Peyer's patch (tissue), 4 donors: ENCODE measurements around the gene COQ10A.

Source experiments
- CTCF ChIP-seq, 6 experiments: fragments of 450-650 bp in 4 of 6; fragments of 200-600 bp in 2 of 6; sonication (generic) in 1 of 6; IDR thresholded peaks; one replicate each; pipeline ENCODE4 v1.5.1; 2017 to 2019; ENCODE audit warnings: antibody characterized with exemption in 6 of 6, mild to moderate bottlenecking in 3 of 6, moderate library complexity in 1 of 6
- POLR2A ChIP-seq, 2 donors: fragments of 450-650 bp; IDR thresholded peaks; one replicate each; pipeline ENCODE4 v1.5.1; 2017; ENCODE audit warnings: antibody characterized with exemption in 2 of 2, mild to moderate bottlenecking in 2 of 2, moderate library complexity in 2 of 2

DNA sequence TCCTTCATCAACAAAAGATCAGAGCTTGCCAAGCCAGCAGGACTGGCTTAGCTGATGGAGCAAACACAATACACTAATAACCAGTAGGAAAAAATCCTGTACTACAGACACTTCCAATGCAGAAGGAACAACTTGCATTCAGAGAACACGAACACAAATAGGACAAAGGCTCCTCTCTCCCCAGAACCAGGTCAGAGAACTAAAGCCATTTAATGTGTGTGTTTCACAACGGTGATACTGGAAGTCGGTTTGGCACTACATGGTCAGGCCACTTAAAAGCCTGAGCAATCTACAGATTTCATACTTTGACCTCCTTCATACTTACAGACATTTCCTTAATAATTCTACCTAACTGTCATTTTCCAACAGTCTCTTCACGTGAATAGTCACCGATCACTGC lies 27.1 kb downstream of the COQ10A start:
- TF ChIP-seq CTCF (IDR thresholded peaks at IDR 0.05), result no peak
- TF ChIP-seq POLR2A (IDR thresholded peaks at IDR 0.05), result no peak
